PFSK-1 (cell line): Measurements from ENCODE around the gene SLC6A13.

Experiments
- POLR2AphosphoS5 ChIP-seq: IDR thresholded peaks from 2 replicates; pipeline ENCODE4 v1.6.1; 2012; ENCODE audit warnings: low read depth, mild to moderate bottlenecking, control low read depth, low read length, moderate library complexity
- REST ChIP-seq, 2 experiments: IDR thresholded peaks; 2 replicates each; pipeline versions ENCODE4 v1.6.1 to v1.8.0; 2011 to 2012; ENCODE audit warnings: low read depth in 2 of 2, low read length in 2 of 2, control low read depth in 1 of 2, inconsistent platforms in 1 of 2, mild to moderate bottlenecking in 1 of 2, moderate library complexity in 1 of 2; ENCODE audit not compliant: insufficient read depth in 1 of 2
- TAF1 ChIP-seq: IDR thresholded peaks from 2 replicates; pipeline ENCODE4 v1.6.1; 2012; ENCODE audit warnings: low read length, control low read depth, borderline replicate concordance; ENCODE audit not compliant: insufficient read depth

GRCh38 chr12:204261-204678, 58.4 kb downstream of the SLC6A13 start:
- TF ChIP-seq POLR2AphosphoS5 (no peak), TAF1 (no peak), REST (IDR thresholded peaks at IDR 0.05; ENCODE audit: insufficient read depth in 1 of 2, low read depth in 2 of 2, low read length in 2 of 2) (no peak)
